ENCODE results near the gene SNX20. TPM values are rescaled to one million over a fixed set of nuclear protein-coding genes. Genes with fewer than 3 reads are reported as not detected.

Gene SNX20
- total RNA-seq, 1 donor from 2014 or later = 2.2 TPM

DNA sequence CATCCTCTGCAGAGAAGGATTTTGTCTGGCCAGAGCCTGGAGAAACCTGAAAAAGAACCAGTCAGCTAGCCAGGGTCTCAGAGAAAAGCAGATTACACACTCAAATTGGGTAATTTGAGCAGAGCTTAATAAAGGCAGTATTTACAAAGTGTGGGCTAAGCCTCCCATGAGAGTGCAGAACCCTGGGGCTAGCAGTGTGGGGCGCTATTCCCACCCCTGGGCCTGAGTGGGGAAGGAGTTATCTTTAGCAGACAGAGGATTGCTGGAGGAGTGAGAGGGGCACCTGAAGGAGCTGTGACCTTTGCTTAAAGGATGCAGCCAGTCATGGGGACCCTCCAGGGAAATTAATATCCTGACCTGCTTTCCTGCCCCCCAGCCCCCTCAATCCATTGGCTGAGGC lies 46.2 kb downstream of the SNX20 start:
- Histone ChIP-seq H3K4me3 (no peak overlapping the region), H3K4me1 (no peaks in the 10 kb centered on the region), H3K27ac (no peak overlapping the region), H3K9me3 (no peaks in the 10 kb centered on the region), H3K36me3 (no peaks in the 10 kb centered on the region), H3K27me3 (no peaks in the 10 kb centered on the region)
- TF ChIP-seq POLR2A (IDR thresholded peaks at IDR 0.05) (no peak), POLR2AphosphoS5 (IDR thresholded peaks at IDR 0.05; ENCODE audit: insufficient read depth in 1 of 2, low read depth in 1 of 2) (no peak)
- TF ChIP-seq, protein P1, sequence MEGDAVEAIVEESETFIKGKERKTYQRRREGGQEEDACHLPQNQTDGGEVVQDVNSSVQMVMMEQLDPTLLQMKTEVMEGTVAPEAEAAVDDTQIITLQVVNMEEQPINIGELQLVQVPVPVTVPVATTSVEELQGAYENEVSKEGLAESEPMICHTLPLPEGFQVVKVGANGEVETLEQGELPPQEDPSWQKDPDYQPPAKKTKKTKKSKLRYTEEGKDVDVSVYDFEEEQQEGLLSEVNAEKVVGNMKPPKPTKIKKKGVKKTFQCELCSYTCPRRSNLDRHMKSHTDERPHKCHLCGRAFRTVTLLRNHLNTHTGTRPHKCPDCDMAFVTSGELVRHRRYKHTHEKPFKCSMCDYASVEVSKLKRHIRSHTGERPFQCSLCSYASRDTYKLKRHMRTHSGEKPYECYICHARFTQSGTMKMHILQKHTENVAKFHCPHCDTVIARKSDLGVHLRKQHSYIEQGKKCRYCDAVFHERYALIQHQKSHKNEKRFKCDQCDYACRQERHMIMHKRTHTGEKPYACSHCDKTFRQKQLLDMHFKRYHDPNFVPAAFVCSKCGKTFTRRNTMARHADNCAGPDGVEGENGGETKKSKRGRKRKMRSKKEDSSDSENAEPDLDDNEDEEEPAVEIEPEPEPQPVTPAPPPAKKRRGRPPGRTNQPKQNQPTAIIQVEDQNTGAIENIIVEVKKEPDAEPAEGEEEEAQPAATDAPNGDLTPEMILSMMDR (IDR thresholded peaks at IDR 0.05) = no peak
- intact Hi-C loops (cut with DNase I) = loop anchor here (5.0 kb wide), 1 partner anchor 83 kb away; no protein-coding TSS in a partner anchor
- DNase-seq (ENCODE audit: extremely low spot score in 2 of 2) = no peak

DNA sequence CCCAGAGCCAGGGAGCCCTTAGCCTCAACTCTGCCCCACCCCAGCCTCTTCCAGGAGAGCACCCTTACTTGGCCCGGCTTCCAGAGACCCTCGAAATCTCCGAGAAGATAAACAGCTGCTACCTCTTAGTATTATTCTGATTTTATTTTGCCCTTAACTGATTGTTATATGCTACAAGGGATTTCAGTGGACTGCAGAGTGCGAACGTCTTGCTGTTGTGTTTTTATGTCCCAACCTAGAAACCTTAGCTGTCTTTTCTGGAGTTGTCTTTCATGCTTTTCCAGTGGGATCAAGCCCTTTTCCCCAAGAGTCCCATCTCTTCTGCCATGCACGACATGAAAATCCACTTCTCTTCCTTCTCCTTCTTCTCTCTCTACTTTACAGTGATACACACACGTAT lies 47.0 kb downstream of the SNX20 start:
- TF ChIP-seq POLR2A (IDR thresholded peaks at IDR 0.05) (no peak), POLR2AphosphoS5 (IDR thresholded peaks at IDR 0.05; ENCODE audit: insufficient read depth in 1 of 2, low read depth in 1 of 2) (no peak)
- TF ChIP-seq, protein P1 (IDR thresholded peaks at IDR 0.05) = no peak
- intact Hi-C loops (cut with DNase I) = loop anchor here (5.0 kb wide), 1 partner anchor 82 kb away; no protein-coding TSS in a partner anchor

DNA sequence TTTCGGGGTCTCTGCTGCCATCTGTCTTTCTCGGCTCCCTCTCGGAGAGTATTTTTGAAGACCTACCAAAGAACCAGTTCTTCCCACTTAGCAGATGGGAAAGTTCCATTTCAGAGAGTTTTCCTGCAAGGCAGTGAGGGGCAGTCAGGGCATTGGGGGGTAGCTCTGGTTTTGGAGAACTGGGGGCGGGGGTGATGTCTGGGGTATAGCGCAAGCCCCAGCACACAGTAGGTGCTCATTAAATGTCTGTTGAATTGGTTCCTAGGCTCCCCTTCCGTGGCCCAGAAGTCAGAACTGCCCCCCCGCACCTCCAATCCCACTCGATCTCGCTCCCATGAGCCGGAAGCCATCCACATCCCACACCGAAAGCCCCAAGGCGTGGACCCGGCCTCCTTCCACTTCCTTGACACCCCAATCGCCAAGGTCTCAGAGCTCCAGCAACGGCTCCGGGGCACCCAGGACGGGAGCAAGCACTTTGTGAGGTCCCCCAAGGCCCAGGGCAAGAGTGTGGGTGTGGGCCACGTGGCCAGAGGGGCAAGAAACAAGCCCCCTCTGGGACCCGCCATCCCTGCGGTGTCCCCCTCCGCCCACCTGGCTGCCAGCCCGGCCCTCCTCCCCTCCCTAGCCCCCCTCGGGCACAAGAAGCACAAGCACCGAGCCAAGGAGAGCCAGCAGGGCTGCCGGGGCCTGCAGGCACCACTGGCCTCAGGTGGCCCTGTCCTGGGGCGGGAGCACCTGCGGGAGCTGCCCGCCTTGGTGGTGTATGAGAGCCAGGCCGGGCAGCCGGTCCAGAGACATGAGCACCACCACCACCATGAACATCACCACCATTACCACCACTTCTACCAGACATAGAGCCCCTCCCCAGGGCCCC lies 47.9 kb downstream of the SNX20 start:
- intact Hi-C loops (cut with DNase I) = loop anchor here (5.0 kb wide), 1 partner anchor 81 kb away; no protein-coding TSS in a partner anchor
- no peaks in the 10 kb centered on the region for H3K9me3 ChIP-seq
- no peak overlapping the region for H3K4me3 ChIP-seq
- no peak for TF ChIP-seq POLR2AphosphoS5 (IDR thresholded peaks at IDR 0.05; ENCODE audit: insufficient read depth in 1 of 2, low read depth in 1 of 2)
- TF ChIP-seq, protein P1 (IDR thresholded peaks at IDR 0.05) = no peak
- no peak for TF ChIP-seq POLR2A (IDR thresholded peaks at IDR 0.05)
- no peaks in the 10 kb centered on the region for H3K4me1 ChIP-seq
- no peak overlapping the region for H3K27ac ChIP-seq
- no peak for DNase-seq (ENCODE audit: extremely low spot score in 2 of 2)
- H3K36me3 ChIP-seq = no peaks in the 10 kb centered on the region
- H3K27me3 ChIP-seq = no peaks in the 10 kb centered on the region

More for the DNA sequence above, 47.0 kb downstream of the SNX20 start:
- H3K9me3 ChIP-seq = no peaks in the 10 kb centered on the region
- H3K4me1 ChIP-seq = no peaks in the 10 kb centered on the region
- H3K4me3 ChIP-seq = no peak overlapping the region
- no peak for DNase-seq (ENCODE audit: extremely low spot score in 2 of 2)
- H3K36me3 ChIP-seq = no peaks in the 10 kb centered on the region
- H3K27ac ChIP-seq = no peak overlapping the region
- H3K27me3 ChIP-seq = no peaks in the 10 kb centered on the region

DNA sequence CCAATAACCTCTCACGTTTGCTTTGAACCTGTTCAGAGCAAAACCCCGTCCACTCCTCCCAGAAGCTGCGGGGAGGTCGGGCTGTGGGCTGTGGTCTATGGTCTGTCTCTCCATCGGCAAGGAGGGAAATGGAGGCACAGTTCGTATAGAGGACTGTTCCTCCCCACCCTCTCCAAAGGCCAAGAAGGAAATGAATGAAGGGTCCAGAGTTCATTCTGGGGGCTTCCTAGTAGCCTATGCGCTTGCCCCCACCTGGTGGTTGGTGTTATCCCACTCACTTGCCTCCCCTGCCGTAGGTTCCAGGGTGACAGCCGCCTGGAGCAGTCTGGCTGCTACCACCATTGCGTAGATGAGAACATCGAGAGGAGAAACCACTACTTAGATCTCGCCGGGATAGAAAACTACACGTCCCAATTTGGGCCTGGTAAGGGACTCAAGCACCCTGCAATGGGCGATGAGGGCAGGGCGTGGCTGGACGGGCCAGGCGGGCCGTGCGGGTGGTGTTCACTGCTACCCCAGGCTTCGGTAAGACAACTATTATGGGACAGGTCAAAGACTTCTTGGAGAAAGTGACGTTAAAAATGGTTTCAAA lies 49.0 kb downstream of the SNX20 start:
- no peak for DNase-seq (ENCODE audit: extremely low spot score in 2 of 2)
- H3K4me3 ChIP-seq = no peak overlapping the region
- H3K4me1 ChIP-seq = peaks cover 6% of the 10 kb centered on the region
- intact Hi-C loops (cut with DNase I) = loop anchor here (5.0 kb wide), 1 partner anchor 80 kb away; no protein-coding TSS in a partner anchor
- H3K27ac ChIP-seq = no peak overlapping the region
- H3K36me3 ChIP-seq = no peaks in the 10 kb centered on the region
- no peaks in the 10 kb centered on the region for H3K9me3 ChIP-seq
- TF ChIP-seq, protein P1 (IDR thresholded peaks at IDR 0.05) = no peak
- TF ChIP-seq POLR2A (IDR thresholded peaks at IDR 0.05) (no peak), POLR2AphosphoS5 (IDR thresholded peaks at IDR 0.05; ENCODE audit: insufficient read depth in 1 of 2, low read depth in 1 of 2) (no peak)
- H3K27me3 ChIP-seq = no peaks in the 10 kb centered on the region
